Psoas muscle (tissue), 8 donors: ENCODE data around the gene C8A. TPM values are rescaled to one million over a fixed set of nuclear protein-coding genes. Genes with fewer than 3 reads are reported as not detected.

ENCODE experiments used
- ATAC-seq, 4 donors: fragments of 200-7000 bp; cut with Tn5 transposase; one replicate each; pipeline ENCODE4 v1.9.1; 2020; ENCODE audit warnings: moderate library complexity in 3 of 4, mild to moderate bottlenecking in 2 of 4
- DNase-seq, 2 donors: peaks; one replicate each; pipeline ENCODE4 v3.0.0-alpha.2; 2020
- H3K27ac ChIP-seq: fragments of 200-600 bp; one replicate; pipeline ENCODE4 v1.8.0; 2022
- H3K27me3 ChIP-seq, 3 donors: fragments of 200-600 bp in 1 of 3; one replicate each; pipeline versions ENCODE4 v1.6.1 to v1.8.0; 2013 to 2022; ENCODE audit warnings: low read length in 2 of 3, mild to moderate bottlenecking in 2 of 3, moderate library complexity in 1 of 3; ENCODE audit not compliant: insufficient read depth in 3 of 3
- H3K36me3 ChIP-seq, 2 donors: fragments of 200-600 bp in 1 of 2; one replicate each; pipeline versions ENCODE4 v1.6.1 to v1.8.0; 2013 to 2022; ENCODE audit warnings: low read depth in 1 of 2, mild to moderate bottlenecking in 1 of 2, moderate library complexity in 1 of 2; ENCODE audit not compliant: insufficient read depth in 1 of 2
- H3K4me1 ChIP-seq: fragments of 200-600 bp; one replicate; pipeline ENCODE4 v1.8.0; 2022
- H3K4me3 ChIP-seq: fragments of 200-600 bp; one replicate; pipeline ENCODE4 v1.8.0; 2022; ENCODE audit warnings: mild to moderate bottlenecking
- H3K9me3 ChIP-seq: fragments of 200-600 bp; one replicate; pipeline ENCODE4 v1.8.0; 2022
- WGBS, 3 donors: extraction: QIAGEN DNeasy Blood & Tissue Kit; methylation state at CpG; one replicate each; pipeline versions ENCODE4 v1.1.6 to v1.1.7; 2013; 5-methylcytosine and 5-hydroxymethylcytosine counted together
- intact Hi-C, 2 donors: fragments of 100-400 bp; cut with DNase I; formaldehyde crosslinking; loops; one replicate each; pipeline versions ENCODE4 v1.11.0 to v1.14.2; 2022
- polyA plus RNA-seq, 3 donors: library from polyadenylated mRNA; stranded (reverse); fragments of 200-250 nt; gene quantifications; one replicate each; pipeline ENCODE4 v1.2.3, GENCODE V29; 2013
- total RNA-seq, 4 donors: library from RNA; stranded (reverse); fragmentation: NEBNext Ultra II Directional in 2 of 4; extraction: Animal tissue kit (Norgen Biotek cat#: 25700) in 2 of 4; gene quantifications; one replicate each; pipeline versions ENCODE4 v1.2.1 to v1.2.4, GENCODE V29; 2021 to 2023
- TF ChIP-seq, protein P1 (sequence below): fragments of 200-600 bp; IDR thresholded peaks from one replicate; pipeline ENCODE4 v1.8.0; 2022; ENCODE audit warnings: antibody characterized with exemption
- donor health status: healthy with polysubstance abuse.
- donor health status: DM: no; HTN: no; CAD: no; lungs with moderate emphysema.
- donor health status: Bipolar disorder and iron deficiency.
- donor health status: healthy.
- donor health status: DM: yes; HTN: yes; CAD: no.
- donor health status: DM: no; HTN: no; CAD: no.
- donor health status: DM: no; HTN: no; CAD: no.
- donor health status: DM: yes; HTN: yes; CAD: no.

C8A gene
- total and polyA plus RNA-seq, 7 donors: not detected

DNA sequence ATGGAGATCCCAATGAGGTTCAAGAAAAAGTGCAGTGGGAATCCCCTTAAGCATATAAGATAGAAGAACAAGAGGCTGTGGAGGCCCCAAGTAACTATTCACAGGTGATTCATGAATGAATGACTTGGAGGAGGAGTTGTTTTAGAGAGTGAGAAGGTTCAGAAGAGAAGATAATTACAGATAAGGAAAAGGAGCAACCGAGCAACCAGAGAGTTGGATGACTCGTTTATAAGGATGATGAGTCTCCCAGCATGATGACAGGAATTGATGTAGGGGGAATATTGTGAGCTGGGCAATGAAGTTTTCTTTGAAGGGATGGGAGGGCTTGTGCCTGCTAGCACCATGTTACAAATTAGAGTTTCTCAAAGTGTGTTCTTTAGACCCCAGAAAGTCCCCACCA lies 9.8 kb downstream of the C8A start:
- Histone ChIP-seq H3K4me1 (no peaks in the 10 kb centered on the region), H3K27me3 (peaks cover 0 to 4% (median 0%) of the 10 kb centered on the region in 3 donors), H3K36me3 (no peaks in the 10 kb centered on the region), H3K9me3 (no peaks in the 10 kb centered on the region), H3K4me3 (no peak overlapping the region), H3K27ac (no peak overlapping the region)
- TF ChIP-seq, protein P1, sequence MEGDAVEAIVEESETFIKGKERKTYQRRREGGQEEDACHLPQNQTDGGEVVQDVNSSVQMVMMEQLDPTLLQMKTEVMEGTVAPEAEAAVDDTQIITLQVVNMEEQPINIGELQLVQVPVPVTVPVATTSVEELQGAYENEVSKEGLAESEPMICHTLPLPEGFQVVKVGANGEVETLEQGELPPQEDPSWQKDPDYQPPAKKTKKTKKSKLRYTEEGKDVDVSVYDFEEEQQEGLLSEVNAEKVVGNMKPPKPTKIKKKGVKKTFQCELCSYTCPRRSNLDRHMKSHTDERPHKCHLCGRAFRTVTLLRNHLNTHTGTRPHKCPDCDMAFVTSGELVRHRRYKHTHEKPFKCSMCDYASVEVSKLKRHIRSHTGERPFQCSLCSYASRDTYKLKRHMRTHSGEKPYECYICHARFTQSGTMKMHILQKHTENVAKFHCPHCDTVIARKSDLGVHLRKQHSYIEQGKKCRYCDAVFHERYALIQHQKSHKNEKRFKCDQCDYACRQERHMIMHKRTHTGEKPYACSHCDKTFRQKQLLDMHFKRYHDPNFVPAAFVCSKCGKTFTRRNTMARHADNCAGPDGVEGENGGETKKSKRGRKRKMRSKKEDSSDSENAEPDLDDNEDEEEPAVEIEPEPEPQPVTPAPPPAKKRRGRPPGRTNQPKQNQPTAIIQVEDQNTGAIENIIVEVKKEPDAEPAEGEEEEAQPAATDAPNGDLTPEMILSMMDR: no peak
- ATAC-seq: no peak
- intact Hi-C loops: no loop called here
- DNase-seq: no peak
- 79 to 96% (median 81%) methylated on average over 2 of the region's 2 CpGs for WGBS, 3 donors

DNA sequence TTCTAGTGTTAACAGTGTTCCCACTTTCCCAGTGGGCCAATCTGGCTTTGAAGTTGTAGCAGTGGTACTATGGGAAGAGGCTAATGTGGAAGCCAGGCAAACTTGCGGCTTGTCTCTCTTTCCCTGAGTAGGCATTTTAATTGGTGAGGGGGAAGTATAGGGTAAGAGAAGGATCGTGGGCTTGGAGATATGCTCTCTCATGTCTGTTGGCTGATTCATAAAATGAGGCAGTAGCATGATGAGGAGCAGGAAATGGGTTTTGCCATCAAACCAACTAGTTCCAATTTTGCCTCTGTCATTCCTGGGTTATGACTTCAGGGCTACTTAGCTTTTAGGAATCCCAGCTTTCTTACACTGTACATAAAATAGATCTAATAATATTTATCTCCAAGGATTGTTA lies 12.1 kb downstream of the C8A start:
- DNase-seq: no peak
- ATAC-seq: no peak
- TF ChIP-seq, protein P1: no peak
- Histone ChIP-seq H3K36me3 (no peaks in the 10 kb centered on the region), H3K4me1 (no peaks in the 10 kb centered on the region), H3K27me3 (peaks cover 0 to 4% (median 0%) of the 10 kb centered on the region in 3 donors), H3K27ac (no peak overlapping the region), H3K4me3 (no peak overlapping the region), H3K9me3 (no peaks in the 10 kb centered on the region)
- WGBS, 3 donors: 63 to 72% (median 71%) methylated on average over 2 of the region's 2 CpGs
- intact Hi-C loops: no loop called here

DNA sequence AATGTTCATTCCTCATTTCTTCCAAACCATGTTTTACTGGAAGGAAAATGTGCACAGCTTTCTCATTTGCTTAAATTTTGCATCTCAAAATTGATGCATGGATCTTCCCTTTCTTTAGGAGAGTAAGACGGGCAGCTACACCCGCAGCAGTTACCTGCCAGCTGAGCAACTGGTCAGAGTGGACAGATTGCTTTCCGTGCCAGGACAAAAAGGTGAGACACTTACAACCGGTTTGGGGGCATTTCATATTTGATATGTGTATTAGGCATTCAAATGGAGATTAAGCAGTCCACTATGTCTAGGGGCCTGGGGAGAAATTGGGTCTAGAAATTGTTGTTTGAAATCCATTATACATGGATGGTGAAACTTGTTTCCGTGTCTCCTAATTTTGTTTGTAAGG lies 12.9 kb downstream of the C8A start:
- DNase-seq (no peak), ATAC-seq (no peak)
- intact Hi-C loops: no loop called here
- H3K27ac ChIP-seq: no peak overlapping the region
- no peaks in the 10 kb centered on the region for H3K36me3 ChIP-seq
- no peaks in the 10 kb centered on the region for H3K4me1 ChIP-seq
- TF ChIP-seq, protein P1: no peak
- no peaks in the 10 kb centered on the region for H3K9me3 ChIP-seq
- H3K4me3 ChIP-seq: no peak overlapping the region
- H3K27me3 ChIP-seq: peaks cover 0 to 4% (median 0%) of the 10 kb centered on the region in 3 donors
- 81 to 86% (median 83%) methylated on average over 5 of the region's 5 CpGs for whole genome bisulfite sequencing, 3 donors

DNA sequence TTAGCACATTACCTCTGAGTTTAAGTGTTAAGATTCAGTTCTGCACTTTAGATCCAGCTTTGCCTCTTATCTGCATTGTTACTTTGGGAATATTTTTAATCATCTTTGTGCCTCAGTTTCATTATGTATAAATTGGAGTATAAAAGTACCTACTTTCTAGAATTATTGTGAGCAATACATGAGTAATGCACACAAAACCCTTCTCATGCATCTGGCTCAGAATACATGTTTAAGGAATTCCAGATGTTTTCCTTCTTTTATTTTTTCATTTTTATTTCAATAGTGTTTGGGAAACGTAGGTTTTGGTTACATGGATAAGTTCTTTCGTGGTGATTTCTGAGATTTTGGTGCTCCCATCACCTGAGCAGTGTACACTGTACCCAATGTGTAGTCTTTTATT lies 14.2 kb downstream of the C8A start:
- intact Hi-C loops: no loop called here
- Histone ChIP-seq H3K27ac (no peak overlapping the region), H3K27me3 (peaks cover 0 to 4% (median 0%) of the 10 kb centered on the region in 3 donors), H3K9me3 (no peaks in the 10 kb centered on the region), H3K4me1 (no peaks in the 10 kb centered on the region), H3K4me3 (no peak overlapping the region), H3K36me3 (no peaks in the 10 kb centered on the region)
- 40 to 68% (median 53%) methylated on average over 2 of the region's 2 CpGs for WGBS, 3 donors
- TF ChIP-seq, protein P1: no peak
- no peak for ATAC-seq
- DNase-seq: no peak

DNA sequence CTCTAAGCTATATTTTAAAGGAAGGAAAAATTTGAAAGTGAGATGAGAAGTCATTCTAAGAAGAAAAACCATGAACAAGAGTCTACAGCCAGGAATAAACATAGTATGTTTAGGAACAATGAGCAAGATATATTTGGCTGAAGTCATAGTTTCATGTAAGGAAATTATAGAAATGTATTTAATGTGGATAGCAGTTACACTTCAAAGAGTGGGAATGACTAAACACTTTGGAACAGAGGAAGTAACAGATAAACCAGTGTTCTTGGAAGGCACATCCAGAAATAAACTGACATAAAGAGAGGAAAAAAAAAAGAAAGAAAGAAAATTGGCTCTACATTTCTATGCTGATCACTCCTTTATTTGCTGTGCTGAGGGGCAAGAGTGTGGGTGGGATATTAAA lies 18.0 kb downstream of the C8A start:
- H3K4me3 ChIP-seq: no peak overlapping the region
- H3K36me3 ChIP-seq: no peaks in the 10 kb centered on the region
- no peak overlapping the region for H3K27ac ChIP-seq
- H3K9me3 ChIP-seq: no peaks in the 10 kb centered on the region
- H3K4me1 ChIP-seq: no peaks in the 10 kb centered on the region
- intact Hi-C loops: no loop called here
- no peak for DNase-seq
- TF ChIP-seq, protein P1: no peak
- ATAC-seq: no peak
- H3K27me3 ChIP-seq: peaks cover 0 to 4% (median 0%) of the 10 kb centered on the region in 3 donors
